Upper lobe of right lung (tissue), 1 donor: ENCODE data around the gene ZNF284. TPM values are rescaled to one million over a fixed set of nuclear protein-coding genes. Genes with fewer than 3 reads are reported as not detected.

ENCODE experiments used
- ATAC-seq: fragments of 200-7000 bp; cut with Tn5 transposase; one replicate; pipeline ENCODE4 v1.9.1; 2020; ENCODE audit warnings: mild to moderate bottlenecking, moderate library complexity
- DNase-seq: peaks from one replicate; pipeline ENCODE4 v3.0.0-alpha.2; 2020
- H3K27ac ChIP-seq: fragments of 200-600 bp; one replicate; pipeline ENCODE4 v1.8.0; 2022
- H3K27me3 ChIP-seq: fragments of 200-600 bp; one replicate; pipeline ENCODE4 v1.8.0; 2022; ENCODE audit warnings: mild to moderate bottlenecking
- H3K36me3 ChIP-seq: fragments of 200-600 bp; one replicate; pipeline ENCODE4 v1.8.0; 2022
- H3K4me1 ChIP-seq: fragments of 200-600 bp; one replicate; pipeline ENCODE4 v1.8.0; 2022
- H3K4me3 ChIP-seq: fragments of 200-600 bp; one replicate; pipeline ENCODE4 v1.8.0; 2022; ENCODE audit warnings: mild to moderate bottlenecking
- H3K9me3 ChIP-seq: fragments of 200-600 bp; one replicate; pipeline ENCODE4 v1.8.0; 2022
- intact Hi-C: fragments of 100-400 bp; cut with DNase I; formaldehyde crosslinking; loops from one replicate; pipeline ENCODE4 v1.11.0; 2022
- total RNA-seq: library from RNA; stranded (reverse); fragmentation: NEBNext Ultra II Directional; extraction: Animal tissue kit (Norgen Biotek cat#: 25700); gene quantifications from one replicate; pipeline ENCODE4 v1.2.1, GENCODE V29; 2021
- TF ChIP-seq, protein P1 (sequence below): fragments of 200-600 bp; IDR thresholded peaks from one replicate; pipeline ENCODE4 v1.8.0; 2022; ENCODE audit warnings: antibody characterized with exemption
- donor health status: DM: no; HTN: yes; CAD: no; lungs with severe emphysema.

The ZNF284 gene
- total RNA-seq, 1 donor from 2014 or later: 2.9 TPM

DNA sequence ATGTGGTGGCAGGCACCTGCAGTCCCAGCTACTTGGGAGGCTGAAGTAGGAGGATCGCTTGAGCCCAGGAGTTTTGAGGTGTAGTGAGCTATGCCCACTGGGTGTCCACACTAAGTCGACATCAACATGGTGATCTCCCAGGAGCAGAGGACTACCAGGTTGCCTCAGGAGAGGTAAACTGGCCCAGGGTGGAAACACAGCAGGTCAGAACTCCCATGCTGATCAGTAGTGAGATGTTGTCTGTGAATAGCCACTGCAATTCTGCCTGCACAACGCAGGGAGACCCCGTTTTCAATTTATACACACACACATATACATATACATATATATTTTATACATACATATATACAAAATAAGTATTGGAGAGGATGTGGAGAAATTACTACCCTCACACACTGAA lies 20.1 kb downstream of the ZNF284 start:
- DNase-seq (no peak), ATAC-seq (no peak)
- TF ChIP-seq, protein P1, sequence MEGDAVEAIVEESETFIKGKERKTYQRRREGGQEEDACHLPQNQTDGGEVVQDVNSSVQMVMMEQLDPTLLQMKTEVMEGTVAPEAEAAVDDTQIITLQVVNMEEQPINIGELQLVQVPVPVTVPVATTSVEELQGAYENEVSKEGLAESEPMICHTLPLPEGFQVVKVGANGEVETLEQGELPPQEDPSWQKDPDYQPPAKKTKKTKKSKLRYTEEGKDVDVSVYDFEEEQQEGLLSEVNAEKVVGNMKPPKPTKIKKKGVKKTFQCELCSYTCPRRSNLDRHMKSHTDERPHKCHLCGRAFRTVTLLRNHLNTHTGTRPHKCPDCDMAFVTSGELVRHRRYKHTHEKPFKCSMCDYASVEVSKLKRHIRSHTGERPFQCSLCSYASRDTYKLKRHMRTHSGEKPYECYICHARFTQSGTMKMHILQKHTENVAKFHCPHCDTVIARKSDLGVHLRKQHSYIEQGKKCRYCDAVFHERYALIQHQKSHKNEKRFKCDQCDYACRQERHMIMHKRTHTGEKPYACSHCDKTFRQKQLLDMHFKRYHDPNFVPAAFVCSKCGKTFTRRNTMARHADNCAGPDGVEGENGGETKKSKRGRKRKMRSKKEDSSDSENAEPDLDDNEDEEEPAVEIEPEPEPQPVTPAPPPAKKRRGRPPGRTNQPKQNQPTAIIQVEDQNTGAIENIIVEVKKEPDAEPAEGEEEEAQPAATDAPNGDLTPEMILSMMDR: no peak
- intact Hi-C loops: no loop called here
- Histone ChIP-seq H3K9me3 (no peaks in the 10 kb centered on the region), H3K4me1 (peaks cover 7% of the 10 kb centered on the region), H3K27me3 (no peaks in the 10 kb centered on the region), H3K4me3 (no peak overlapping the region), H3K36me3 (peaks cover 3% of the 10 kb centered on the region), H3K27ac (no peak overlapping the region)

DNA sequence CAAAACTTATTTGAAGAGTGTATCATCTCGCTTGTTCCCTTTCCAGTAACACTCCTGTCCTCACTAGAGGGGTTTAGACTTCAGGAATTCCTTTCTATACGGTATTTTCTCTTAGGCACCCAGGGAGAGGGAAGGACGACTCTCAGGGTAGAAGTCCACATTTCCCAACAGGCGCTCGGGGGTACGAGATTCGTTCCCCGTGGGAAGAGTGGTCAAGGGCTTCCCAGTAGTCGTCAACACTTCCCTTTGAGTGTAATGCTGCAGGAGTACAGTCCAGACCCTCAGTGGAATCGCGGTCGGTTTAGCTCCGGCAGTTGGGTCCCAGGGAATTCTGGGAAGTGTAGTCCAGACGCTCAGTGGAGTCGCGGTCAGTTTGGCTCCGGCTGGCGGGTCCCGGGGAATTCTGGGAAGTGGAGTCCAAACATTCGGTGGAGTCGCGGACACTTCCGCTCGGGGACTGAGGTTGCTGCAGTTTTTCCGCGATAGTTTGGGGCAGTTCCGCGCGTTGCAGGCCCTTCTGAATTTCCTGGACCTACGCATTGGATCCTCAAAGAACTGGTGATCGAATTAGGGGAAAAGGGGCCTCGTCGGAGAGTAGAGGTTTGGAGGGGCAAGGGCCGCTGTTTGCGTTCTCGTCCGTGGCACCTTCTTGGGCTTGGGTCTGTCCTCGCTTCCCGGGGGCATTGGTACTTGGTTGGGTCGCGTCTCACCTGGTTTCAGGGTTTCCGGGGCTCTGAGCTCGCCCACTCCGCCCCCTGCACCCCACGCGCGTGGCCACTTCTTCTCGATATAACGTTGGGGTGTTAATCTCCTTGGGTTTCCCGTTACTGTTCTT lies 22.2 kb downstream of the ZNF284 start, which contains the start of gene ZNF224:
Gene ZNF224, plus strand, starts transcription at position 431 of the 835 bp plus-strand sequence. CDS start 3,513 bp downstream, outside the sequence.
- Histone ChIP-seq H3K27me3 (no peaks in the 10 kb centered on the region), H3K27ac (peak within 1 kb of the TSS; percentile 83), H3K9me3 (no peaks in the 10 kb centered on the region), H3K4me1 (peaks cover 7% of the 10 kb centered on the region), H3K4me3 (peak within 1 kb of the TSS; percentile 72), H3K36me3 (peaks cover 23% of the 10 kb centered on the region)
- DNase-seq (peak; percentile 94), ATAC-seq (peak; percentile 99)
- intact Hi-C loops: no loop called here
- TF ChIP-seq, protein P1: no peak

DNA sequence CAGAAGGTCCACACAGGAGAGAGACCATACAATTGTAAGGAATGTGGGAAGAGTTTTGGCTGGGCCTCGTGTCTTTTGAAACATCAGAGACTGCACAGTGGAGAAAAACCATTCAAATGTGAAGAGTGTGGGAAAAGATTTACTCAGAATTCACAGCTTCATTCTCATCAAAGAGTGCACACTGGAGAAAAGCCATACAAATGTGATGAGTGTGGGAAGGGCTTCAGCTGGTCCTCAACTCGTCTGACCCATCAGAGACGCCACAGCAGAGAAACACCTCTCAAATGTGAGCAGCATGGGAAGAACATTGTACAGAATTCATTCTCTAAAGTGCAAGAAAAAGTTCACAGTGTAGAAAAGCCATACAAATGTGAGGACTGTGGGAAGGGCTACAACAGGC lies 35.8 kb downstream of the ZNF284 start:
- Histone ChIP-seq H3K36me3 (peaks cover 29% of the 10 kb centered on the region), H3K4me3 (no peak overlapping the region), H3K27ac (no peak overlapping the region), H3K27me3 (no peaks in the 10 kb centered on the region), H3K4me1 (peaks cover 10% of the 10 kb centered on the region), H3K9me3 (peaks cover 65% of the 10 kb centered on the region)
- intact Hi-C loops: no loop called here
- ATAC-seq (no peak), DNase-seq (no peak)
- TF ChIP-seq, protein P1: no peak

DNA sequence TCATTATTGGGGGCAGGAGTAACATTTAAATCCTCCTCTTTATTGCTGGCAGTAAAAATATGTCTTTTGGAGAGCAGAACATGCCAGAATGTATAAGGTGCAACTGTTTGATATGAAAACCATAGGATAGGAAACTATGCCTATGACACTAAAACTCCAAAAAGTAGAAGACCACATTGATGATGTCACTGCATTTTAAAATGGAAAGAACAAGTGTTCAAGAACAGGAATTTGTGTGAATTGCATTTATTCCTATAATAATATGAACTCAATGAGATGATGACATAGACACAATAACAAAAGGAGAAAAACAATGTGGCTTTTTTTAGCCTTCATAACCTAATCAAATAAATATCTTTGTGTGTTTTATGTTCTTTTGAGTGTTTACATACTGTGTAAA lies 37.5 kb downstream of the ZNF284 start:
- intact Hi-C loops: no loop called here
- Histone ChIP-seq H3K4me1 (peaks cover 13% of the 10 kb centered on the region), H3K36me3 (peaks cover 13% of the 10 kb centered on the region), H3K27ac (no peak overlapping the region), H3K27me3 (no peaks in the 10 kb centered on the region), H3K9me3 (peaks cover 65% of the 10 kb centered on the region), H3K4me3 (no peak overlapping the region)
- no peak for DNase-seq
- ATAC-seq: no peak
- TF ChIP-seq, protein P1: no peak

DNA sequence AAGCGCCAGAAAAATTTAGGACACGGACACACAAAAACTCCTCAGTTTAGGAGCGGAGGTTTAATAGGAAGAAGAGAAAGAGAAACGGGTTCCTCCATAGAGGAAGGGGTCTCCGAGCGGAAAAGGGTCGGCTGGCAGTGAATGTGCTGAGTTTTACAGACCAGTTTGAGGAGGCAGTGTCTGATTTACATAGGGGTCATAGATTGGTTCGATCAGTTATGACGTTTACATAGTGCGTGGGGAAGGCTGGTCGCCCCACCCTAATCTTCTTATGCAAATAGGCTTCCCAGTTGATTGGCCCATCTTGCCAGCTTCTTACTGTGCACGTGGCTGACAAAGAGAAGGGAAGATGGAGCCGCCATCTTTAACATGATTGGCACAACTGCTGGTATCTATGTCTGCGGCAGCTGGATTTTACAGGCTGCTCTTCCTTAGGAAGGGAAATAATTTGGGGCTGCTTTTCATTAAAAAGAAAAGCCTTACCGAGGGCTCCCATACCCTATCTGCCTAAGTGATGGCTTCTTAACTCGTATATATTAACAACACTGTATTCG lies 40.0 kb downstream of the ZNF284 start:
- H3K4me3 ChIP-seq: peak overlapping the region; percentile 82
- DNase-seq: no peak
- no peaks in the 10 kb centered on the region for H3K27me3 ChIP-seq
- no peak overlapping the region for H3K27ac ChIP-seq
- intact Hi-C loops: no loop called here
- H3K36me3 ChIP-seq: peaks cover 12% of the 10 kb centered on the region
- H3K4me1 ChIP-seq: peaks cover 15% of the 10 kb centered on the region
- TF ChIP-seq, protein P1: no peak
- no peak for ATAC-seq
- peaks cover 47% of the 10 kb centered on the region for H3K9me3 ChIP-seq
